HCT116 (cell line): Measurements from ENCODE around the gene TMEM30A. TPM values are rescaled to one million over a fixed set of nuclear protein-coding genes. Genes with fewer than 3 reads are reported as not detected.

Experiments used
- ATAC-seq: fragments of 200-7000 bp; cut with Tn5 transposase; 2 replicates; pipeline ENCODE4 v1.9.1; 2020; ENCODE audit warnings: mild to moderate bottlenecking, moderate library complexity
- BruUV-seq: library from RNA; stranded (reverse); fragments of 400-500 nt; replicated peaks from 2 replicates; lab custom pipeline; 2021; lab: Mats Ljungman, UMichigan
- CTCF ChIA-PET: fragments of 300-600 bp; sonication (Branson Sonifier 250); formaldehyde crosslinking; loops from one replicate; lab custom pipeline; 2021; ENCODE audit warnings: antibody characterized with exemption; lab: Charles Lee
- POLR2A ChIA-PET: fragments of 300-600, 350-600 bp; sonication (Branson Sonifier 250); formaldehyde crosslinking; loops from one replicate; lab custom pipeline; 2021; ENCODE audit warnings: antibody characterized with exemption; lab: Charles Lee
- RAD21 ChIA-PET, 2 experiments: fragments of 300-600 bp; sonication (Branson Sonifier 250); formaldehyde crosslinking; loops; one replicate each; lab custom pipeline; 2023; ENCODE audit warnings: low total read pairs in 2 of 2; ENCODE audit not compliant: uncharacterized antibody in 2 of 2, unreplicated experiment in 2 of 2, low non-redundant PET in 1 of 2; lab: Charles Lee
- DNase-seq: peaks from one replicate; pipeline ENCODE4 v3.0.0-alpha.2; 2010; ENCODE audit warnings: low read depth, low spot score
- H2AFZ ChIP-seq: fragments of 200-600 bp; shearing (Covaris generic), sonication (generic); 2 replicates; pipeline ENCODE4 v1.6.1; 2017; ENCODE audit warnings: low read depth, mixed run types, mixed read lengths, antibody characterized with exemption, low read length; ENCODE audit not compliant: poor library complexity, severe bottlenecking
- H3K27ac ChIP-seq: 2 replicates; pipeline ENCODE4 v1.5.1; 2012; ENCODE audit warnings: low read depth, low read length
- H3K27me3 ChIP-seq: fragments of 200-600 bp; sonication (generic); 2 replicates; pipeline ENCODE4 v1.6.1; 2016; ENCODE audit warnings: mixed run types, low read length, mixed read lengths; ENCODE audit not compliant: insufficient read depth
- H3K36me3 ChIP-seq, 2 experiments: fragments of 200-500 bp in 1 of 2; fragments of 200-600 bp in 1 of 2; sonication (Bioruptor generic) in 1 of 2; sonication (generic) in 1 of 2; 2 replicates each; pipeline versions ENCODE4 v1.5.1 to v1.6.1; 2014 to 2016; ENCODE audit warnings: low read length in 2 of 2, inconsistent platforms in 1 of 2, mixed read lengths in 1 of 2, mixed run types in 1 of 2; ENCODE audit not compliant: insufficient read depth in 2 of 2, control insufficient read depth in 1 of 2
- H3K4me1 ChIP-seq, 2 experiments: fragments of 200-600 bp in 1 of 2; sonication (generic) in 1 of 2; 2 replicates each; pipeline versions ENCODE4 v1.5.1 to v1.6.1; 2012 to 2017; ENCODE audit warnings: low read length in 2 of 2, inconsistent platforms in 1 of 2, mild to moderate bottlenecking in 1 of 2, mixed read lengths in 1 of 2, mixed run types in 1 of 2, moderate library complexity in 1 of 2; ENCODE audit not compliant: insufficient read depth in 2 of 2, control insufficient read depth in 1 of 2
- H3K4me2 ChIP-seq: fragments of 200-600 bp; sonication (generic); 2 replicates; pipeline ENCODE4 v1.6.1; 2017; ENCODE audit warnings: mixed run types, low read length, mixed read lengths
- H3K4me3 ChIP-seq, 2 experiments: fragments of 200-600 bp in 1 of 2; sonication (generic) in 1 of 2; replicated peaks in 1 of 2; 2 replicates each; pipeline ENCODE4 v1.5.1; 2011 to 2016; ENCODE audit warnings: low read length in 2 of 2, control low read depth in 1 of 2, low read depth in 1 of 2, mild to moderate bottlenecking in 1 of 2, mixed read lengths in 1 of 2, mixed run types in 1 of 2
- H3K79me2 ChIP-seq: fragments of 200-600 bp; sonication (generic); 2 replicates; pipeline ENCODE4 v1.6.1; 2017; ENCODE audit warnings: mild to moderate bottlenecking, mixed run types, low read length, moderate library complexity, mixed read lengths; ENCODE audit not compliant: insufficient read depth
- H3K9ac ChIP-seq: fragments of 200-600 bp; sonication (generic); 2 replicates; pipeline ENCODE4 v1.6.1; 2016; ENCODE audit warnings: low read length, mixed read lengths
- H3K9me2 ChIP-seq: fragments of 200-600 bp; sonication (generic), shearing (Covaris generic); 2 replicates; pipeline ENCODE4 v1.6.1; 2017; ENCODE audit warnings: mixed run types, mild to moderate bottlenecking, moderate library complexity; ENCODE audit not compliant: insufficient read depth
- H3K9me3 ChIP-seq, 2 experiments: fragments of 200-500 bp in 1 of 2; fragments of 200-600 bp in 1 of 2; sonication (Bioruptor generic) in 1 of 2; sonication (generic) in 1 of 2; 2 replicates each; pipeline ENCODE4 v1.6.1; 2014 to 2017; ENCODE audit warnings: low read length in 2 of 2, mixed read lengths in 2 of 2, inconsistent platforms in 1 of 2, low read depth in 1 of 2, mild to moderate bottlenecking in 1 of 2, mixed run types in 1 of 2, moderate library complexity in 1 of 2; ENCODE audit not compliant: control insufficient read depth in 1 of 2, insufficient read depth in 1 of 2
- H4K20me1 ChIP-seq: fragments of 200-600 bp; sonication (generic), shearing (Covaris generic); 2 replicates; pipeline ENCODE4 v1.6.1; 2017; ENCODE audit warnings: mixed run types, mild to moderate bottlenecking, moderate library complexity; ENCODE audit not compliant: insufficient read depth
- JUND ChIP-seq: IDR thresholded peaks from 2 replicates; pipeline ENCODE4 v1.6.1; 2012
- RAD21 ChIP-seq: IDR thresholded peaks from 2 replicates; pipeline ENCODE4 v1.6.1; 2012; ENCODE audit warnings: low read depth, mild to moderate bottlenecking
- ZFX ChIP-seq: fragments of 450-650 bp; IDR thresholded peaks from 2 replicates; pipeline ENCODE4 v1.6.1; 2017
- intact Hi-C: fragments of 100-400 bp; cut with micrococcal nuclease; formaldehyde crosslinking; loops from 2 replicates; pipeline ENCODE4 v1.10.0; 2022
- total RNA-seq: library from RNA; stranded (reverse); gene quantifications from one replicate; pipeline ENCODE4 v1.2.1, GENCODE V29; 2021; ENCODE audit not compliant: unreplicated experiment
- TF ChIP-seq, protein P1 (sequence below), 3 experiments: fragments of 200-600 bp in 1 of 3; sonication (generic) in 1 of 3; IDR thresholded peaks in 2 of 3; conservative IDR thresholded peaks in 1 of 3; 2 replicates each; pipeline ENCODE4 v1.5.1; 2012 to 2017; ENCODE audit warnings: low read depth in 2 of 3, low read length in 2 of 3, antibody characterized with exemption in 1 of 3, borderline replicate concordance in 1 of 3, control low read depth in 1 of 3, mild to moderate bottlenecking in 1 of 3, mixed read lengths in 1 of 3, mixed run types in 1 of 3, moderate library complexity in 1 of 3; ENCODE audit not compliant: insufficient read depth in 1 of 3

Gene TMEM30A
- total RNA-seq, 1 experiment from 2014 or later: 73.4 TPM

DNA sequence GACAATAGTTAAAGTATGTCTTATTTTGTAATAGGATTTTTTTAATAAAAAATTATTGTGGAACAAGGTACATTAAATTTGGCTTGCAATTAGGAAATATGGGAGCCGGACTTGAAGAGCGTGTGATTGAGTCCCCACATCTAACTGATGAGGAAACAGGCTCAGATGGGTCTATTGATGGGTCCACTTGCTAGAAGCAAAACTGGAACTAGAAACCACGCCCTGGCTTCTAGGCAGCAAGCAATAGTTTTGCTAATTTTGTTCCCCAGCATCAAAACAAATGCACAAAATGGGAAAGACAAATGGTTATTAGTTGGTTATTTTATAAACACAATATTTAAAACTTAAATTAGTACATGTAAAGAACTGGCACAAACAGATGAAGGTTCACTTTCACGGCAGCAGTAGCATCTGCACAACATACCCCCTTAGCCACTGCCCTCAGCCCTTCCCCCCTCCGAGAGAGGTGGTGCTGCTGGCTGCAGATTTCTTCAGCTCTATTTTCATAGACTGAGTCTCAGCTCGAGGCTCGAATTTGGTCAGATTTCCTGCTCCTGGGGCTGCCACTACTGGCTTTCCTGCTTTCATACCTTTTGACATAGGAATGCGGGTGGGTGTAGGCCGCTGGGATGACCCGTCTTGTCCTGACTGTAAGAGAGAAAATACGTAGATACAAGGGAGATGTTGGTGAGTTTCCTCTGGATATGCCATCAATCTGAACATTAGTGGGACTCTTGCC lies 23.8 kb upstream of the TMEM30A start:
- Histone ChIP-seq H3K4me1 (no peaks in the 10 kb centered on the region), H3K4me3 (no peak overlapping the region), H4K20me1 (no peaks in the 10 kb centered on the region), H3K27ac (no peak overlapping the region), H3K4me2 (no peak overlapping the region), H3K9me2 (no peaks in the 10 kb centered on the region), H3K79me2 (no peaks in the 10 kb centered on the region), H3K9ac (no peak overlapping the region), H3K9me3 (no peaks in the 10 kb centered on the region), H3K27me3 (no peaks in the 10 kb centered on the region), H3K36me3 (no peaks in the 10 kb centered on the region), H2AFZ (no peak overlapping the region)
- DNase-seq (no peak), ATAC-seq (no peak)
- ChIA-PET CTCF (interaction anchor here (1.3 kb wide), 1 partner anchor 11 kb away, joined by 5 read pairs; no protein-coding TSS in a partner anchor), RAD21 (no interaction called here), POLR2A (no interaction called here)
- BruUV-seq: no TSS peak
- intact Hi-C loops: no loop called here
- TF ChIP-seq RAD21 (no peak), JUND (no peak)
- TF ChIP-seq, protein P1, sequence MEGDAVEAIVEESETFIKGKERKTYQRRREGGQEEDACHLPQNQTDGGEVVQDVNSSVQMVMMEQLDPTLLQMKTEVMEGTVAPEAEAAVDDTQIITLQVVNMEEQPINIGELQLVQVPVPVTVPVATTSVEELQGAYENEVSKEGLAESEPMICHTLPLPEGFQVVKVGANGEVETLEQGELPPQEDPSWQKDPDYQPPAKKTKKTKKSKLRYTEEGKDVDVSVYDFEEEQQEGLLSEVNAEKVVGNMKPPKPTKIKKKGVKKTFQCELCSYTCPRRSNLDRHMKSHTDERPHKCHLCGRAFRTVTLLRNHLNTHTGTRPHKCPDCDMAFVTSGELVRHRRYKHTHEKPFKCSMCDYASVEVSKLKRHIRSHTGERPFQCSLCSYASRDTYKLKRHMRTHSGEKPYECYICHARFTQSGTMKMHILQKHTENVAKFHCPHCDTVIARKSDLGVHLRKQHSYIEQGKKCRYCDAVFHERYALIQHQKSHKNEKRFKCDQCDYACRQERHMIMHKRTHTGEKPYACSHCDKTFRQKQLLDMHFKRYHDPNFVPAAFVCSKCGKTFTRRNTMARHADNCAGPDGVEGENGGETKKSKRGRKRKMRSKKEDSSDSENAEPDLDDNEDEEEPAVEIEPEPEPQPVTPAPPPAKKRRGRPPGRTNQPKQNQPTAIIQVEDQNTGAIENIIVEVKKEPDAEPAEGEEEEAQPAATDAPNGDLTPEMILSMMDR (IDR thresholded peaks at IDR 0.05 in 2 of 3, conservative IDR thresholded peaks at IDR 0.05 in 1 of 3; ENCODE audit: borderline replicate concordance in 1 of 3, insufficient read depth in 1 of 3, low read depth in 2 of 3, low read length in 2 of 3): no peak

DNA sequence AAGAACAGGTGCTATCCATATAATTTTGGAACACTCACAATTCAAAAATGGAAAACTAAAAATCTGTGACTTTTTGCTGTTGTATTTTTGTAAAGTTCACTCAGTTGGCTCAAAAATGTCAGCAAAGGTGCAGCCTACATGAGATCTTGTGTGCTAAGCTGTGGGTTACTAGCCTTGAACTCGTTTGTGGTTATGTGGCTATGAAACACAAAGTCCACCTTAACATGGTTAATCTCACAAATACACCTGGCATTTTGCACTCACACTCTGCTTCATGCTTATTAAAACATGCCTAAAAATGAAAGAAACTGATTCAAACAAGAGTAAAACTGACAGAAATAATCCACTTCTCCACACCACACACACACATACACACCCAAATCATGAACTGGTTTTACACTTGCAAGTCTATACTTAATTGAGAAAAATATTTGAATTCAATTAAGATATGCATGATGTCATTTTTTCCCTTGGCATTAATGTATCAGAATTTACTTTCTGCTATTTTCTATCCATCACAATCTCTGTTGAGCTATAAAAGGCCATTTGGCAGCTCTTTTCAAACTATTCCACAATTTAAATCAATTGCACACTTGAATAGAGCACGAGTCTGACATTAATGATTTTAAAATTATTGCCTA lies 22.9 kb upstream of the TMEM30A start:
- Histone ChIP-seq H3K4me1 (no peaks in the 10 kb centered on the region), H3K4me2 (no peak overlapping the region), H3K4me3 (no peak overlapping the region), H3K36me3 (no peaks in the 10 kb centered on the region), H3K9me3 (no peaks in the 10 kb centered on the region), H4K20me1 (no peaks in the 10 kb centered on the region), H3K27ac (no peak overlapping the region), H3K9ac (no peak overlapping the region), H3K27me3 (no peaks in the 10 kb centered on the region), H2AFZ (no peak overlapping the region), H3K9me2 (no peaks in the 10 kb centered on the region), H3K79me2 (no peaks in the 10 kb centered on the region)
- no peak for DNase-seq
- intact Hi-C loops: no loop called here
- ATAC-seq: no peak
- CTCF ChIA-PET: interaction anchor here (1.3 kb wide), 1 partner anchor 10 kb away, joined by 5 read pairs; no protein-coding TSS in a partner anchor
- POLR2A ChIA-PET: no interaction called here
- no TSS peak for BruUV-seq
- TF ChIP-seq ZFX: no peak
- RAD21 ChIA-PET: no interaction called here
